GM18505 (cell line): ENCODE results near the gene POLR2A.

Experiments
- ATAC-seq: cut with Tn5 transposase; IDR thresholded peaks from one replicate; pipeline ENCODE4 v1.9.1; 2021; ENCODE audit not compliant: unreplicated experiment
- POLR2A ChIP-seq: IDR thresholded peaks from 4 replicates; pipeline ENCODE4 v1.6.1; 2011; ENCODE audit warnings: borderline replicate concordance; ENCODE audit not compliant: insufficient read depth, insufficient read length; ENCODE audit errors: extremely low read depth

The POLR2A gene

GRCh38 chr17:7496470-7497183 is 12.5 kb downstream of the POLR2A start:
- ATAC-seq: no peak
- TF ChIP-seq POLR2A: no peak

GRCh38 chr17:7497228-7497627 is 13.1 kb downstream of the POLR2A start:
- ATAC-seq: no peak
- TF ChIP-seq POLR2A: no peak

GRCh38 chr17:7497636-7498035 is 13.5 kb downstream of the POLR2A start:
- TF ChIP-seq POLR2A: no peak
- ATAC-seq: no peak

- no peak for TF ChIP-seq POLR2A
- ATAC-seq: no peak
These were observed 15.0 kb downstream of the POLR2A start for GRCh38 chr17:7499161-7499560.

- no peak for TF ChIP-seq POLR2A
- ATAC-seq: no peak
These were observed 17.6 kb downstream of the POLR2A start for GRCh38 chr17:7501729-7502128.

GRCh38 chr17:7502171-7502847 is 18.1 kb downstream of the POLR2A start:
- ATAC-seq: no peak
- TF ChIP-seq POLR2A: no peak

- no peak for TF ChIP-seq POLR2A
- ATAC-seq: no peak
These were observed 18.8 kb downstream of the POLR2A start for GRCh38 chr17:7502987-7503386.

GRCh38 chr17:7503521-7503920 is 19.4 kb downstream of the POLR2A start:
- no peak for ATAC-seq
- TF ChIP-seq POLR2A: no peak

GRCh38 chr17:7508145-7508544 is 24.0 kb downstream of the POLR2A start:
- no peak for ATAC-seq
- TF ChIP-seq POLR2A: no peak

- no peak for ATAC-seq
- no peak for TF ChIP-seq POLR2A
These were observed 24.7 kb downstream of the POLR2A start for GRCh38 chr17:7508846-7509245.

GRCh38 chr17:7509937-7510336 is 25.8 kb downstream of the POLR2A start:
- ATAC-seq: no peak
- no peak for TF ChIP-seq POLR2A

GRCh38 chr17:7511108-7511507 is 26.9 kb downstream of the POLR2A start:
- no peak for ATAC-seq
- no peak for TF ChIP-seq POLR2A

GRCh38 chr17:7512105-7512504 is 27.9 kb downstream of the POLR2A start:
- no peak for ATAC-seq
- TF ChIP-seq POLR2A: no peak

- TF ChIP-seq POLR2A: no peak
- ATAC-seq: no peak
These were observed 28.8 kb downstream of the POLR2A start for GRCh38 chr17:7512824-7513540.

- ATAC-seq: no peak
- TF ChIP-seq POLR2A: no peak
These were observed 29.8 kb downstream of the POLR2A start for GRCh38 chr17:7513850-7514419.
